Retinal pigment epithelial cell (primary cell): Measurements from ENCODE around the gene SINHCAF.

Experiments
- DNase-seq: peaks from one replicate; pipeline ENCODE4 v3.0.0-alpha.2; 2010; ENCODE audit warnings: low read depth
- H3K4me3 ChIP-seq: 2 replicates; pipeline ENCODE4 v1.5.1; 2011; ENCODE audit warnings: mild to moderate bottlenecking, low read length, control low read depth, moderate library complexity
- TF ChIP-seq, protein P1 (sequence below): conservative IDR thresholded peaks from 2 replicates; pipeline ENCODE4 v1.5.1; 2011; ENCODE audit warnings: low read depth, low read length, control low read depth, inconsistent platforms

Gene SINHCAF

DNA sequence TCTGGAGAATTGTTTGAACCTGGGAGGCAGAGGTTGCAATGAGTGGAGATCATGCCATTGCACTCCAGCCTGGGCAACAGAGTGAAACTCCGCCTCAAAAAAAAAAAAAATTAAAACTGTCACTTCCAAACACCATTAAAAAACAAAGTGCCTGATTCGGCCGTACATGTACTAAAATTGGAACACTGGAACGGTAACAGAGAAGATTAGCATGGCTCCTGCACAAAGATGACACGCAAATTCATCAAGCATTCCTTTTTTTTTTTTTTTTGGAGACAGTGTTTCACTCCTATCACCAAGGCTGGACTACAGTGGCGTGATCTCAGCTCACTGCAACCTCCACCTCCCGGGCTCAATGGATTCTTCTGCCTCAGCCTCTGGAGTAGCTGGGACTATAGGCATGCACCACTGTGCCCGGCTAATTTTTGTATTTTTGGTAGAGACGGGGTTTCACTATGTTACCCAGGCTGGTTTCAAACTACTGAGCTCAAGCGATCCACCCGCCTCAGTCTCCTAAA, 40.2 kb upstream of the SINHCAF start:
- TF ChIP-seq, protein P1, sequence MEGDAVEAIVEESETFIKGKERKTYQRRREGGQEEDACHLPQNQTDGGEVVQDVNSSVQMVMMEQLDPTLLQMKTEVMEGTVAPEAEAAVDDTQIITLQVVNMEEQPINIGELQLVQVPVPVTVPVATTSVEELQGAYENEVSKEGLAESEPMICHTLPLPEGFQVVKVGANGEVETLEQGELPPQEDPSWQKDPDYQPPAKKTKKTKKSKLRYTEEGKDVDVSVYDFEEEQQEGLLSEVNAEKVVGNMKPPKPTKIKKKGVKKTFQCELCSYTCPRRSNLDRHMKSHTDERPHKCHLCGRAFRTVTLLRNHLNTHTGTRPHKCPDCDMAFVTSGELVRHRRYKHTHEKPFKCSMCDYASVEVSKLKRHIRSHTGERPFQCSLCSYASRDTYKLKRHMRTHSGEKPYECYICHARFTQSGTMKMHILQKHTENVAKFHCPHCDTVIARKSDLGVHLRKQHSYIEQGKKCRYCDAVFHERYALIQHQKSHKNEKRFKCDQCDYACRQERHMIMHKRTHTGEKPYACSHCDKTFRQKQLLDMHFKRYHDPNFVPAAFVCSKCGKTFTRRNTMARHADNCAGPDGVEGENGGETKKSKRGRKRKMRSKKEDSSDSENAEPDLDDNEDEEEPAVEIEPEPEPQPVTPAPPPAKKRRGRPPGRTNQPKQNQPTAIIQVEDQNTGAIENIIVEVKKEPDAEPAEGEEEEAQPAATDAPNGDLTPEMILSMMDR, result no peak

DNA sequence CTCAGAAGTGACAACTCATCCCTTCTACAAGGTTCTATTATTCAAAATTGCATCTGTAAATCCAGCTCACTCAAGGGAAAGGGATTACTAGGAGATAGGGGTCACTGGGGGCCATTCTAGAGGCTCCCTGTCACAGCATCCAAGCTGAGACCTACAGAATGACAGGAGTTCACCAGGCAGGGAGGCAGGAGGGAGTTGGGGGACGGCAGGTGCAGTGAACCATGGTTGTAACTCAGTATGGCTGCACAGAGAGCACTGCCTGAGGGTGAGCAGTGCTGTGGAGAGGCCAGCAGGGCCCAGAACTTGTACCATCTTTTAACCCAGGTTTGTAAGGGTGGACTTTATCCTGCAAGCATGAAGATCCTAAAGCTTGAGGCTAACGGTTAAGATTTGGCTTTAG, 37.9 kb upstream of the SINHCAF start:
- no peak for DNase-seq
- TF ChIP-seq, protein P1, result no peak
- no peak overlapping the region for H3K4me3 ChIP-seq

More for the DNA sequence above, 40.2 kb upstream of the SINHCAF start:
- no peak overlapping the region for H3K4me3 ChIP-seq
- DNase-seq, result no peak

DNA sequence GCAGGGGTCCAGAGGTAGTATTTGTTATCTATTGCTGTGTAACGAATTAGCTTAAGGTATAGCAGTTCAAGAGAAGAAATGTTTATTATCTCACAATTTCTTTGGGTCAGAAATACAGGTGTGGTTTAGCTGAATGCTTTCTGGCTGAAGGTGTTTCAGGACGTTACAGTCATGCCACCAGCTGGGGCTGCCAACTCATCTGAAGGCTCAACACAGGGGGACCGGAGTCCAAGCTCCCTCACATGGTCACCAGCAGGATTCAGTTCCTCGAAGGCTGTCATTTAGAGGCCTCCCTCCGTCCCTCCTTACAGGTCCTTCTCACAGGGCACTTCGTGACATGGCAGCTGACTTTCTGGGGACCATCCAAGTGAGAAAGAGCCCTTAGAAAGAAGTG, 37.5 kb upstream of the SINHCAF start:
- DNase-seq, result no peak
- H3K4me3 ChIP-seq, result no peak overlapping the region
- TF ChIP-seq, protein P1, result no peak

DNA sequence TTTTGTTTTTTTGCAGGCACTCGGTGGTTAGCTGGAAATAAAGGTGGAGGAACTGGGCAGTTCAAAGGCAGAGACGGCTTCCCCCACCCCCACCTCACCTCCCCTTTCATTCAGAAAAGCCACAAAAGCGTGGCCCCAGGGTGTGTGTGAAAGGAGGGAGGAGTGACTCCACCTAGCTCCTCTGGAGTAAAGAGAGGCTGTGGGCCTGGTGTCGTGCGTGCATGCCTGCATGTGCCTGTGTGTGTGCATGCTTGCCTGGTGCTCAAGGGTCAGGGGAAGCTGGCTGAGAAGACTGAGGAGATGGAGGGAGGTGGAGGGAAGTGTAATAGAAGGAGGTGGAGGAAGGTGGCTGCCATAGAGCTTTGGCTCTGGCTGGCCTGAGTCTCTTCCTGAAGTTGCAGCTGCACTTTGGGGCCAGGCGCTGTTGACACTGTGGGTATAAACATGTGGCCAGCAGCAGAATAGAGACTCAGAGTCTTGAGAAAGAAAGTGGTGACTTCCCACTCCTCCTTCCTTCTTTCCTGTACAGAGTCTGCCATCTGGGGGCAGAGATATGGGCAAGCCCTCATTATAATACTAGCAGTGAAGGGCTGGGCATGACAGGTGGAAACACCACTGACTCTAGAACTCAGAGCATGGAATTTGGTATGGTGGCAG, 36.9 kb upstream of the SINHCAF start:
- no peak for DNase-seq
- H3K4me3 ChIP-seq, result no peak overlapping the region
- TF ChIP-seq, protein P1, result no peak

DNA sequence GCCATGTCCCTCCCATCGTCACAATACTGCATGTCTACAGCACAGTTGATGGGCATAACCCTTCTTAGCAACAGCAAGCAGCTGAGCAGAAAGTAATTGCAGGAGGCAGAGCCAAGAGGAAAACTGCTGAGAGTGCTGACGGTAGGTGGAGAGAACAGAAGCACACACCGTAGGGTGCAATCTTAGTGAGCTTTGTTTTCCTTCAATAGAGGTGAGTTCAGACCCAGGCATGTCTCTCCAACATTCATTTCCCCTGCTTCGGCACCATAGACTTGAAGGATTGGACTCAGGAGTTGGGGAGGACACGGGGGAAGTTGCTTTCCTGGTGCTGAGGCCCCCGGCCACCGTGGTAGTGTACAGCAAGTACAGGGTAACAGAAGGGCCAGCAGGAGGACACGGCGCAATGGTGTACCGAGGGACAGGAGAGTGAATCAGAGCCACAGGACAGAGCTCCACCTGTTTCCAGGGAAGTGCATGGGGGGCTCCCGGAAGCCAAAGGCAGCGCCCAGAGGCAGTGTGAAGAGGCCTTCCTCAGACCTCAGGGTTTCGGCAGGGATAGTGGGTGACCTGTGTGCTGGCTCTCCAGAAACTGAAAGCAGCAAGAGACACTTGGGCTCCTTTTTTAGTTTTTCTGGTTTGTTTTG, 36.3 kb upstream of the SINHCAF start:
- TF ChIP-seq, protein P1, result no peak
- H3K4me3 ChIP-seq, result no peak overlapping the region
- no peak for DNase-seq

DNA sequence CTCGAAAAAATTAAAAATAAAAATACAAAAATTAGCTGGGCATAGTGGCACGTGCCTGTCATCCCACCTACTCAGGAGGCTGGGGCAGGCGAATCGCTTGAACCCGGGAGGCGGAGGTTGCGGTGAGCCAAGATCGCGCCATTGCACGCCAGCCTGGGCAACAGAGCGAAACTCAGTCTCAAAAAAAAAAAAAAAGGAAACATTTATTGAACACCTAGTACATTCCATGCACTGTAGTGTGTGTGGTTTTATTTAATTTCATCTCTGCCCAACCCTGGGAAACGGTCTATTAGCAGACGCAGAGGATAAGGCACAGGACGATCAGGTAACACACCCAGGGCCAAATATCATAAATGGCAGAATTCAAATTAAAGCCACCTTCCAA, 35.8 kb upstream of the SINHCAF start:
- H3K4me3 ChIP-seq, result no peak overlapping the region
- DNase-seq, result no peak
- TF ChIP-seq, protein P1, result no peak

DNA sequence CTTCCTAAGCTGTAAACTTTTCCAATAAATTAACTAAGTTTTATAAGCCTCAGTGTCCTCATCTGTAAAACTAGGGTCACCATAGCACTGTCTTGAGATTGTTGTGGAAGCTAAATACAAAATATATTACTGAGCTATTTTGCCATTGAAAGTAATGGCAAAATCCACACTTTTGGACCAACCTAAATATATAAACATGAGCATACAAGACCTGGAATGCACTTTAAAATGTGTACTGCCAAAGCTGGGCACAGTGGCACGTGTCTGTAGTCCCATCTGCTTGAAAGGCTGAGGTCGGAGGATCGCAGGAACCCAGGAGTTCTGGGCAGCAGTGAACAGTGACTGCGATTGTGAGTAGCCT, 29.8 kb upstream of the SINHCAF start:
- TF ChIP-seq, protein P1, result no peak
- no peak overlapping the region for H3K4me3 ChIP-seq
- DNase-seq, result no peak
